HepG2 (cell line): Measurements from ENCODE around the gene INTS1. TPM values are rescaled to one million over a fixed set of nuclear protein-coding genes. Genes with fewer than 3 reads are reported as not detected.

Experiments used
- BCL3 ChIP-seq: sonication (generic); formaldehyde crosslinking; IDR thresholded peaks from 2 replicates; pipeline ENCODE4 v1.5.1; 2020; ENCODE audit warnings: mild to moderate bottlenecking, missing genetic modification reagents, moderate library complexity
- CREBL2 ChIP-seq: sonication (generic); formaldehyde crosslinking; IDR thresholded peaks from 2 replicates; pipeline ENCODE4 v1.8.1; 2023; ENCODE audit warnings: missing genetic modification reagents, mild to moderate bottlenecking, borderline replicate concordance
- CREM ChIP-seq, 2 experiments: sonication (generic) in 1 of 2; formaldehyde crosslinking in 1 of 2; IDR thresholded peaks; 2 replicates each; pipeline versions ENCODE4 v1.4.0 to v1.6.1; 2016 to 2020; ENCODE audit warnings: antibody characterized with exemption in 1 of 2, mild to moderate bottlenecking in 1 of 2, missing genetic modification reagents in 1 of 2
- FOXM1 ChIP-seq: sonication (generic); formaldehyde crosslinking; IDR thresholded peaks from 2 replicates; pipeline ENCODE4 v1.5.0; 2020; ENCODE audit warnings: missing genetic modification reagents
- IRX3 ChIP-seq: sonication (generic); formaldehyde crosslinking; IDR thresholded peaks from 2 replicates; pipeline ENCODE4 v1.8.1; 2023; ENCODE audit warnings: mild to moderate bottlenecking, low read depth, missing genetic modification reagents, borderline replicate concordance
- ISL2 ChIP-seq: sonication (generic); formaldehyde crosslinking; IDR thresholded peaks from 2 replicates; pipeline ENCODE4 v1.5.0; 2020; ENCODE audit warnings: missing genetic modification reagents
- KDM2A ChIP-seq: sonication (generic); formaldehyde crosslinking; IDR thresholded peaks from 2 replicates; pipeline ENCODE4 v1.4.0; 2020; ENCODE audit warnings: low read depth, missing genetic modification reagents, borderline replicate concordance
- MXD4 ChIP-seq: IDR thresholded peaks from 2 replicates; pipeline ENCODE4 v1.6.1; 2016; ENCODE audit warnings: mild to moderate bottlenecking, missing biosample characterization, missing genetic modification reagents
- NFE2L1 ChIP-seq: sonication (generic); formaldehyde crosslinking; IDR thresholded peaks from 2 replicates; pipeline ENCODE4 v1.4.0; 2020; ENCODE audit warnings: missing genetic modification reagents, mild to moderate bottlenecking, borderline replicate concordance
- NFYC ChIP-seq: IDR thresholded peaks from 2 replicates; pipeline ENCODE4 v1.6.1; 2016; ENCODE audit warnings: missing genetic modification reagents, missing compliant biosample characterization
- RXRA ChIP-seq: sonication (generic); formaldehyde crosslinking; IDR thresholded peaks from 2 replicates; pipeline ENCODE4 v1.5.1; 2020; ENCODE audit warnings: missing genetic modification reagents
- SPEN ChIP-seq: sonication (generic); formaldehyde crosslinking; IDR thresholded peaks from 2 replicates; pipeline ENCODE4 v1.5.1; 2020; ENCODE audit warnings: low read depth, mild to moderate bottlenecking, missing genetic modification reagents
- ZFP1 ChIP-seq: IDR thresholded peaks from 2 replicates; pipeline ENCODE4 v1.6.1; 2016
- ZNF318 ChIP-seq: sonication (generic); formaldehyde crosslinking; IDR thresholded peaks from 2 replicates; pipeline ENCODE4 v1.4.0; 2020; ENCODE audit warnings: mild to moderate bottlenecking, missing genetic modification reagents
- ZNF33B ChIP-seq: sonication (generic); formaldehyde crosslinking; IDR thresholded peaks from 2 replicates; pipeline ENCODE4 v1.5.1; 2020; ENCODE audit warnings: mild to moderate bottlenecking, missing genetic modification reagents
- ZNF558 ChIP-seq: sonication (generic); formaldehyde crosslinking; IDR thresholded peaks from 2 replicates; pipeline ENCODE4 v1.9.0; 2022; ENCODE audit warnings: mild to moderate bottlenecking, missing genetic modification reagents, borderline replicate concordance
- ZNF577 ChIP-seq: sonication (generic); formaldehyde crosslinking; IDR thresholded peaks from 2 replicates; pipeline ENCODE4 v1.4.0; 2020; ENCODE audit warnings: mild to moderate bottlenecking, low read depth, missing genetic modification reagents, borderline replicate concordance
- ZNF674 ChIP-seq: sonication (generic); formaldehyde crosslinking; IDR thresholded peaks from 2 replicates; pipeline ENCODE4 v1.5.0; 2020; ENCODE audit warnings: low read depth, mild to moderate bottlenecking, missing genetic modification reagents
- ZNF75D ChIP-seq: sonication (generic); formaldehyde crosslinking; IDR thresholded peaks from 2 replicates; pipeline ENCODE4 v1.8.1; 2023; ENCODE audit warnings: missing genetic modification reagents, mild to moderate bottlenecking, borderline replicate concordance
- ZNF773 ChIP-seq: sonication (generic); formaldehyde crosslinking; IDR thresholded peaks from 2 replicates; pipeline ENCODE4 v1.4.0; 2020; ENCODE audit warnings: missing genetic modification reagents, borderline replicate concordance
- polyA plus RNA-seq, 8 experiments: library from polyadenylated mRNA; depleted of rRNA in 3 of 8; stranded (reverse) in 7 of 8; unstranded in 1 of 8; fragments of >200 nt; fragmentation: Illumina TruSeq in 4 of 8; extraction: Trizol in 4 of 8; gene quantifications; 2 replicates each; pipeline versions ENCODE4 v1.2.1 to v1.2.3, GENCODE V29; 2011 to 2016; ENCODE audit warnings: low read depth in 4 of 8, missing spikeins in 1 of 8, mixed read lengths in 1 of 8; ENCODE audit not compliant: insufficient read depth in 1 of 8
- total RNA-seq, 5 experiments: library from RNA; depleted of rRNA; stranded (reverse); fragments of >200 nt; fragmentation: Illumina TruSeq; extraction: Trizol; gene quantifications; 2 replicates each; pipeline ENCODE4 v1.2.3, GENCODE V29; 2016; ENCODE audit warnings: low read depth in 1 of 5

The INTS1 gene
- total and polyA plus RNA-seq, 2 of the 13 experiments (the other 11 are each of a cell fraction or from before 2014, with no cell fraction given), result 13.7 to 29.0 TPM

GRCh38 chr7:1532456-1533254 is 28.5 kb upstream of the INTS1 start (continued):
- TF ChIP-seq ZNF318 (CRISPR knock-in tag) (no peak), ZNF558 (no peak), BCL3 (no peak), RXRA (CRISPR knock-in tag) (peak; percentile 24; the same call in 1 of the 2 replicates), ZNF75D (CRISPR knock-in tag) (no peak), ZFP1 (CRISPR knock-in tag) (peak; percentile 46; the same call in 1 of the 2 replicates), NFE2L1 (CRISPR knock-in tag) (no peak), CREM (IDR thresholded peaks at IDR 0.05) (peak; percentile 57; the same call in 1 of the 2 replicates), CREM (CRISPR knock-in tag; IDR thresholded peaks at IDR 0.05) (no peak), KDM2A (CRISPR knock-in tag) (no peak), MXD4 (CRISPR knock-in tag) (no peak), ZNF674 (no peak), ISL2 (CRISPR knock-in tag) (0 out of 2 replicates have a peak, but pooled peaks have one; percentile 40), ZNF577 (CRISPR knock-in tag) (no peak), IRX3 (CRISPR knock-in tag) (no peak), ZNF773 (CRISPR knock-in tag) (no peak), SPEN (0 out of 2 replicates have a peak, but pooled peaks have one; percentile 25), FOXM1 (CRISPR knock-in tag) (no peak), NFYC (CRISPR knock-in tag) (no peak), ZNF33B (no peak), CREBL2 (CRISPR knock-in tag) (no peak)
